ENCODE measurements around the gene PEAR1.

DNA sequence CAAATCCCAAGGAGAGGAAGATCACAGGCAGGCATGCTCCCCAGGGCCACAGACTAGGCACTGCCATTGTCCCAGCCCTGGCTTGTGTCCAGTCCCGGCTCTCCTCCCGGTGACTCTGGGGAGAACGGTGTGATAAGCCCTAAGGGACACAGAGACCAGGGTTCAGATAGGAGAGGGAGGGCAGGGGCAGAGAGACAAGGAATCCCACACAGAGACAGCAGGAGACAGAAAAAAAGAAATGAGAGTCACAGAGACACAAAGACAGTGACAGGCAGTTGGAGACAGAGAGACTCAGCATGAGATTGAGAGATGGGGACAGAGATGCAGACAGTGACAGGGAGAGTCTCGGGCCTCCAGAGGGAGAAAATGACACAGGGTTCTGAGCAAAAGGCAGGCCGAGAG is 35.0 kb upstream of the PEAR1 start:
- TF ChIP-seq POLR2A (IDR thresholded peaks at IDR 0.05) (no peak), EP300 (IDR thresholded peaks at IDR 0.05) (no peak)
- TF ChIP-seq, protein P1, sequence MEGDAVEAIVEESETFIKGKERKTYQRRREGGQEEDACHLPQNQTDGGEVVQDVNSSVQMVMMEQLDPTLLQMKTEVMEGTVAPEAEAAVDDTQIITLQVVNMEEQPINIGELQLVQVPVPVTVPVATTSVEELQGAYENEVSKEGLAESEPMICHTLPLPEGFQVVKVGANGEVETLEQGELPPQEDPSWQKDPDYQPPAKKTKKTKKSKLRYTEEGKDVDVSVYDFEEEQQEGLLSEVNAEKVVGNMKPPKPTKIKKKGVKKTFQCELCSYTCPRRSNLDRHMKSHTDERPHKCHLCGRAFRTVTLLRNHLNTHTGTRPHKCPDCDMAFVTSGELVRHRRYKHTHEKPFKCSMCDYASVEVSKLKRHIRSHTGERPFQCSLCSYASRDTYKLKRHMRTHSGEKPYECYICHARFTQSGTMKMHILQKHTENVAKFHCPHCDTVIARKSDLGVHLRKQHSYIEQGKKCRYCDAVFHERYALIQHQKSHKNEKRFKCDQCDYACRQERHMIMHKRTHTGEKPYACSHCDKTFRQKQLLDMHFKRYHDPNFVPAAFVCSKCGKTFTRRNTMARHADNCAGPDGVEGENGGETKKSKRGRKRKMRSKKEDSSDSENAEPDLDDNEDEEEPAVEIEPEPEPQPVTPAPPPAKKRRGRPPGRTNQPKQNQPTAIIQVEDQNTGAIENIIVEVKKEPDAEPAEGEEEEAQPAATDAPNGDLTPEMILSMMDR (IDR thresholded peaks at IDR 0.05): no peak

All from ovary (tissue), 3 donors.